Measurements from ENCODE around the gene DNAH12. TPM values are rescaled to one million over a fixed set of nuclear protein-coding genes. Genes with fewer than 3 reads are reported as not detected.
"Not testable (repeated sequence)": the region's sequence is repeated elsewhere in the genome, so short reads cannot be mapped to it uniquely, and the experiment has no call there.

Gene DNAH12
- polyA plus RNA-seq, 3 donors: 0.03 TPM; not detected in 2

GRCh38 chr3:57438460-57438859, 105.7 kb downstream of the DNAH12 start:
- WGBS (ENCODE audit: insufficient coverage): no CpG with 5 or more reads among the region's 7 CpGs

GRCh38 chr3:57436195-57436761, 107.9 kb downstream of the DNAH12 start:
- no peaks in the 10 kb centered on the region for H3K36me3 Mint-ChIP-seq
- no peak for TF ChIP-seq CTCF (IDR thresholded peaks at IDR 0.05)
- no peaks in the 10 kb centered on the region for H3K27me3 ChIP-seq (ENCODE audit: control insufficient read depth in 2 of 2, insufficient read depth in 2 of 2, low read length in 2 of 2)
- H3K27me3 Mint-ChIP-seq (ENCODE audit: low read depth in 3 of 3): peaks cover 0 to 4% (median 0%) of the 10 kb centered on the region in 3 donors
- no peaks in the 10 kb centered on the region for H3K79me2 ChIP-seq (ENCODE audit: insufficient read depth, low read length)
- no peaks in the 10 kb centered on the region for H3K4me1 ChIP-seq (ENCODE audit: control insufficient read depth in 1 of 2, insufficient read depth in 2 of 2, low read length in 2 of 2)
- no peak overlapping the region for H3K4me2 ChIP-seq (replicated peaks; ENCODE audit: extremely low read depth, low read length, poor library complexity, severe bottlenecking)
- H3K4me3 Mint-ChIP-seq: no peak overlapping the region
- WGBS (ENCODE audit: insufficient coverage): 100% methylated on average over 1 of the region's 1 CpG
- no peak overlapping the region for H3K27ac ChIP-seq (ENCODE audit: low read depth in 1 of 2, low read length in 2 of 2)
- H3K4me1 Mint-ChIP-seq: no peaks in the 10 kb centered on the region
- no peaks in the 10 kb centered on the region for H4K20me1 ChIP-seq (ENCODE audit: insufficient read depth, low read length)
- H3K4me3 ChIP-seq (replicated peaks in 1 of 3; ENCODE audit: low read depth in 2 of 3, low read length in 3 of 3): no peak overlapping the region
- intact Hi-C loops (cut with micrococcal nuclease): no loop called here
- peaks cover 0 to 9% (median 0%) of the 10 kb centered on the region in 7 donors for H3K9me3 Mint-ChIP-seq
- no peaks in the 10 kb centered on the region for H3K9me3 ChIP-seq (replicated peaks in 1 of 2; ENCODE audit: control insufficient read depth in 1 of 2, insufficient read depth in 1 of 2, low read length in 2 of 2)
- H3K9ac ChIP-seq (ENCODE audit: insufficient read depth, low read length, poor library complexity, severe bottlenecking): no peak overlapping the region
- no peaks in the 10 kb centered on the region for H3K36me3 ChIP-seq (replicated peaks in 1 of 2; ENCODE audit: control insufficient read depth in 1 of 2, insufficient read depth in 2 of 2, low read length in 2 of 2)
- no peak for DNase-seq
- no peak overlapping the region for H3K27ac Mint-ChIP-seq
- H2AFZ ChIP-seq (ENCODE audit: insufficient read depth, low read depth, low read length, poor library complexity, severe bottlenecking): no peak overlapping the region

More at GRCh38 chr3:57438460-57438859, 105.7 kb downstream of the DNAH12 start:
- H3K4me1 Mint-ChIP-seq; H3K27ac ChIP-seq (ENCODE audit: low read depth in 1 of 2, low read length in 2 of 2); H2AFZ ChIP-seq (ENCODE audit: insufficient read depth, low read depth, low read length, poor library complexity, severe bottlenecking); H3K9ac ChIP-seq (ENCODE audit: insufficient read depth, low read length, poor library complexity, severe bottlenecking); H3K79me2 ChIP-seq (ENCODE audit: insufficient read depth, low read length); H3K4me3 Mint-ChIP-seq; H3K4me3 ChIP-seq (replicated peaks in 1 of 3; ENCODE audit: low read depth in 2 of 3, low read length in 3 of 3); H3K4me2 ChIP-seq (replicated peaks; ENCODE audit: extremely low read depth, low read length, poor library complexity, severe bottlenecking); H3K4me1 ChIP-seq (ENCODE audit: control insufficient read depth in 1 of 2, insufficient read depth in 2 of 2, low read length in 2 of 2); H3K27me3 Mint-ChIP-seq (ENCODE audit: low read depth in 3 of 3); H4K20me1 ChIP-seq (ENCODE audit: insufficient read depth, low read length); H3K9me3 Mint-ChIP-seq; H3K36me3 Mint-ChIP-seq; DNase-seq; H3K9me3 ChIP-seq (replicated peaks in 1 of 2; ENCODE audit: control insufficient read depth in 1 of 2, insufficient read depth in 1 of 2, low read length in 2 of 2); H3K27ac Mint-ChIP-seq; intact Hi-C loops (cut with micrococcal nuclease); H3K27me3 ChIP-seq (ENCODE audit: control insufficient read depth in 2 of 2, insufficient read depth in 2 of 2, low read length in 2 of 2); H3K36me3 ChIP-seq (replicated peaks in 1 of 2; ENCODE audit: control insufficient read depth in 1 of 2, insufficient read depth in 2 of 2, low read length in 2 of 2): not testable (repeated sequence)

Data from CD14-positive monocyte (primary cell).